ENCODE results near the gene SPATS2L.
A peak's percentile ranks its signal among the peaks of the same experiment; 100 is the strongest.

SPATS2L gene

DNA sequence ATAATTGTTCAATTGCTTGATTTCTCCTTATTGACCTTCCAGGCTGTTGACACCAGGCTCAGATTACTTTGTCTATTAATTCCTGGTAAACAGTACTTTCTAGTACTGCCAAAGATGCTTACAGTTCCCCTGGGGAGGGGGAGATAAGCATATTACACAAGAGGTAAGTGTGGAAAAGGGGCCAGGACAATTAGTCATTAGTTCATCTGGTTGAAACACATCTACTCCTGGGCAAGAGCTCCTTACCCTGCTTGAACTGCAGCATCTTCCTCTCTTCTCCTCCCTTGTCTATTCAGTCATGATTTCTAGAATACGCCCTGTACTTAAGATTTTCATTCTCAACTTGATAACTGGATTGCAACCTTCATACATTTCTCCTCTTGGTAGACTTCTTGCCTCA, 10.4 kb upstream of the SPATS2L start:
- DNase-seq (ENCODE audit: low read depth in 2 of 2), result no peak

DNA sequence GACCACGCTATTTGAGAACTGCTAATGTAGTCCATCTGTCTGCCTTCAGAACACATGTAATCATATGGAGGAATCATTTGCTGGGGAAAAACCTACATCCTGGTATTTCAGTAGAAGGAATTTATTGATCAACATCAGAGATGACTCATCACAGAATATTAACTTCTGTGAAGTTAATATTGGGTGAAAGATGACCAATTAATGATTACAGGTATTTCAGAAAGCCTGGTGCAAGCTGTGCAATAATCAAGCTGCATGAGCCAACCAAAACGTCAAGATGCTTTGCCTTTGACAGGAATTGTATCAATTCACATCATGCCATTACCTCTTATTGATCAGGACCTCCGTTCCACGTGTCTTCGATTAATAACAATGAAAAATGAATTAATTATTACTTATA, 9.4 kb upstream of the SPATS2L start:
- no peak for DNase-seq (ENCODE audit: low read depth in 2 of 2)

DNA sequence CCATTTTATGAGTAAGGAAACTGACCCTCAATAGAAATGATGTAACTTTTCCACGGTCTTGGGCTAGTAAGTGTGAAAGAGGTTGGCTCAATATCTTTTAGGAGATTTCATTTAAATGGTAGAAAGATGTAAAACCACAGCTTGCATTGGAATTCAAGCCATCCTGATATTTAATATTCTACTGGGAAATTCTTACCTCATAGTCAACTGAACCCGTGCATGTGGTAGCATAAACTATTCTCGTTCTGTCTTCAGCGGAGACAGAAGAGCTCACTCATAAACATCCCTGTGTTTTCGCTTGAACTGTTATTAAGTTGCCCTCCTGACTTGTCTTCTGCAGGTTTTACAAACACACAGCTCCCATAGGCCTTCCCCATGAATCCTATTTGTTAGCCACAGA, 8.5 kb upstream of the SPATS2L start:
- no peak for DNase-seq (ENCODE audit: low read depth in 2 of 2)

GRCh38 chr2:200298816-200299215, 7.7 kb upstream of the SPATS2L start:
- no peak for DNase-seq (ENCODE audit: low read depth in 2 of 2)

DNA sequence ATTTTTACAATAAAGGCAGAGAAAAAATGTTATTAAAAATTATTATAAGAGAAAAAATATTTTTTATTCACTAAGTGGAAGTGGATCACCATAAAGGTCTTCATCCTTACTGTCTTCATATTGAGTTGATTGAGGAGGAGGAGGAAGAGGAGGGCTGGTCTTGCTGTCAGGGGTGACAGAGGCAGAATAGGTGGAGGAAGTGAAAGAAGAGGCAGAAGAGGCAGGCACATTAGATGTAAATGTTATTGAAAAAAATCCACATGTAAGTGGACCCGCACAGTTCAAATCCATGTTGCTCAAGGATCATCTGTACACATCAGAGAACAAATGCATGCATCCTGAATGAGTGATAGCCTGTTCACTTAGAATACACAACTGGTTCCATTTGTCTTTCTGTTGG, 6.4 kb upstream of the SPATS2L start:
- DNase-seq (ENCODE audit: low read depth in 2 of 2), result no peak

GRCh38 chr2:200300638-200301314, 5.7 kb upstream of the SPATS2L start:
- DNase-seq (ENCODE audit: low read depth in 2 of 2), result no peak

DNA sequence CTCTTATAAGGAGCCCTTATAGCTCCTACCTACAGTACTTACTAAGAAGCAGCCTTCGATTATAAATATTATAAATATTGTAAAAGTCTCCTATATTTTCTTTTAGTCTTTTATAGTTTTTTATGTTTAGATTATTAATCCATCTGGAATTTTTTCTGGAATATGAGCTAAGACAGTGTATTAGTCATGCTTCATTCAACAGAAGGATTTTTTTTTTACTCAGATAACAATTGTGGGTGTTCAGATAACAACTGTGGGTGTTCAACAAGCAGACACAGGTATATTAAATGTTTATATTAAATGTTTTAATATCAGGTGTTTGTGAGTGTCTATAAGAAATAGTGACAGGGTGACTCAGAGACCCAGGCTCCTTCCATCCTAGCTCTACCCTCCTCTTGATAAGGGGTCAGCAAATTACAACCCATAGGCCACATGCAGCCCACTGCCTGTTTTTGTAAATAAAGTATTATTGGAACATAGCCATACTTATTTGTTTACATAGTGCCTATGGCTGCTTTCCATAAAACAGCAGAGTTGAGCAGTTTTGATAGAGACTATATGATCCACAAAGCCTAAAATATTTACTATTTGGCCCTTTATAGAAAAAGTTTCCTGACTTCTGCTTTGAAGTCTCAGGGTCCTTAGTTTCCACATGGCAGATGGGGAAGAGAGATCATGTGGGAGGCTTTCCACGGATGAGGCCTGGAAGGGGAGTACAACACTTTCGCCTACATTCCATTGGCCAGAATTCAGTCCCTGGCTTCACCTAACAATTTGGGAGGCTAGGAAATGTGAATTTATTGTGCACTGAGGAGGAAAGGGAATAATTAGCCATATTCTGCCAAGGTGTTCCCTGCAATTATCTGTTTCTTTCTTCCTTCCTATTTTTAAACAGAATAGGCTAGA, 4.3 kb upstream of the SPATS2L start:
- no peak for DNase-seq (ENCODE audit: low read depth in 2 of 2)

GRCh38 chr2:200302940-200303727, 3.4 kb upstream of the SPATS2L start:
- no peak for DNase-seq (ENCODE audit: low read depth in 2 of 2)

DNA sequence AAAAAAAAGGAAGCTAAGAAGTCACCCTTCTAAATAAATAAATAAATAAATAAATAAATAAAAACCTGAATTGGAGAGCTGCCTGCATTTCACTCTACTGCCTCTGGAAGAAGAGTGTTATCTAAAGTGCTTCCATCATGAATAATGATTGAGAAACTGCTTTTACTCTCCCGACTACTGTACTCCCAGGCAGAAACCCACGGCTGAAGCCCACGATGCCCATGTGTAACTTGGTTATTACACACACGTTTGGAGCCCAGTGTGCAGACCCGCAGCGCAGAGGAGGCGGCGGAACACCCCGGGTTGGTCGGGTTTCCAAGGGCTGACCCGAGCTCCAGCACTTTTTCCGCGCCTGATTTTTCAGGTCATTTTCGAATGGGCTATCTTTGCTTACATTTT, 697 bp upstream of the SPATS2L start:
- no peak for DNase-seq (ENCODE audit: low read depth in 2 of 2)

- DNase-seq (ENCODE audit: low read depth in 2 of 2), result peak in 1 of 2 donors; percentile 17
Observed at GRCh38 chr2:200306931-200307723, 634 bp downstream of the SPATS2L start.

DNA sequence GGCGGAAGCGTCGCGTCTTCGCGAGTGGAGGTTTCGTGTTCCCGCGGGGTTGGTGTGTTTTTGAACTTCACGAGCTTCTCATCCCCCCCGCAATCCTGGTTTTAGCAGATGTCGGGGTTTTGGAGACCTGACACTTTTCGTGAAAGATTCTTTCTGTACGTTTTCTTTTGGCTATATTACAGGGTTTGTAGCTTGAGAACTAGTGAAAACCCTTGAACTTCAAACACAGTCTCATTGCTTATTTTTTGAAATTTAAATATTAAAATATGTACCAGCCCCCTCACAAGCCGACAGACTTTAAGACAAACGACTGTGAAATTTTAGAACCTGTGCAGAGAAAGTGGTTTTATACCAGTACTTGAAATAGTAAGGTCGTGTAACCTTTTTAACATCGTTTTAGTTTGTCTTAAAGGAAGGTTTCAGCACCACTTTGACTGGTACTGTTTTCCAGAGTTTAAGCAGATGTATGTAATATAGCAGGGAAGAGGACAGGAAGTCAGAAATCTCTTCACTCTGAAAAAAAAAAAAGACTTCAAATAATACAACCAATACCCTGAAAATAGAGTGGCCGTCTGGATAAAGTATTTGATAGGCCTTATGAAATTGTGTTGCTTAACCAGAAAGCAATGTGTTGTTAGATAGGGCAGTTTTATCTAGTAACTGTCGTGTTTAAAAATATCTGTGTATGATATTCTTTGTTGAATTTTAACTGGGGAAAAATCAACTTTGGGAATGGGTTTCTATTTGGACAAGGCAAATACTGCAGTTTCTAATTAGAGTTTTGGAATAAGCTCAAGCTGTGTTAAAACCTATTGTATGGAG, 1.4 kb downstream of the SPATS2L start:
- no peak for DNase-seq (ENCODE audit: low read depth in 2 of 2)

GRCh38 chr2:200308546-200309295, 2.2 kb downstream of the SPATS2L start:
- DNase-seq (ENCODE audit: low read depth in 2 of 2), result no peak

DNA sequence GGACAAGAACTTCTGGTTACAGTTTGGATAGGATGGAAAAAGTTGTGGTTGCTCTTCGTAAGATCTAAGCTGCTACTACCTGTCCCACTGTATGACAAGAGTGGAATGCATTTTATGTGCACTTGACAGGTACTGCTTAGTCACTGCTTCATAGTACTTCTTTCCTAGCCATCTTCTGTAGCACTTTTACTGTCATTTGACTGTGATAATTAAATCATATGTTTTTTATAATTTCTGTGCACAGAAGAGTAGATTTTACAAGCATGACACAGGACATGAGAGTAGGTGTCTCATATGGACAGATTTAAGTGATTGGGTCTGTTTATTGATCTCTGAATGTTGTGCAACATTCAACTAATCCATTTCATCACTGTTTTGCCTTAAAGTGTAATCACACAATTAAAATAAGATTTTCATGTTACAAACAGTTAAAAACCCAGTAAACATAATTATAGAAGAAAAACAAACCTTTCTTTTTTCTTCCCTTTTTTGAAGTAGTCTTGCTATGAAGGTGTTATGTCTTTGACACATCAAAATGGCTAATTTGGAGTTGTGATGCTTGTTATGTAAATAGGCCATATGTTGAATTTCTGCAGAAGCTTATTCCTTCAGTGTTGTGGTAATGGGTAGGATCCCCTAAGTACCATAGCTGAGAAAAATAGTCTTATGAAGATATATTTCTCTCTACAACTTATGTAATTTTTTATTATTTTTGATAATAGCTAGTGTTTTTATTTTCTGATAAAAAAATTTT, 3.0 kb downstream of the SPATS2L start:
- DNase-seq (ENCODE audit: low read depth in 2 of 2), result no peak

DNA sequence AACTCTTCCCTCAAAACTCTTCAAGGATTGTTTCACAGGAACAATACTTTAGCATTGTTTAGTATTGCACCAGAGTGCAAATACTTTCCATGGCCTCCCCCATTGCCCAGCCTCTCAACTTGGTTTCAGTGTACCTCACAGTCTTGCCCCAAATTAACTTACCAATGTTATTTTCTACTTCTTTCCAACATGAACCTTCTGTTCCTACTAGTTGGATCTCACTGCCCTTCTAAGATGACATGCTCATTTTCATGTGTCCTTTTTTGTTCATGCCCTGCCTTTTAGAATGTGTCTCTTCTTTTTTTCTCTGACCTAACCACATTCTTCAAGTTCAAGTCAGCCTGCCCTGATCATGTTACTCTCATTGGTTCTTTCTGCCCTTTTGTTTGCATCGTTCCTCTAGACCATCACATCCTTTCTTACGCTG, 4.1 kb downstream of the SPATS2L start:
- no peak for DNase-seq (ENCODE audit: low read depth in 2 of 2)

DNA sequence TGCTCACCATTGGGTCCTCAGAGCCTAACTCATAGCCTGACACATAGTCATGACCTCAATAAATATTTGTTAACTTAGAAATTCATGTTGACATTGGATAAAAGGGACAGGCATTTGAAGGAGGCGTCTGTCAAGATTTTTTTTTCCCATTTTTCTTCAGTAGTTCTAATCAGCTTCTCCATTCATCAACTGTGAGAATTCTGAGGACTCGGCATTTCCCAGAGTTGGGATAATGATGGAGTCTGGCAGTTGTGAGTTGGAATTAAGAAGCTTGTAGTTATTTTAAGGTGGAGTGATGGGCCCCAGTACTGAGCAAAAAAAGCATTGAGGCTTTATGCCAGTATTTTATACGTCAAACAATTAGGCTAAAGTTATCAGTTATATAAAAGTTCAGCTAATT, 4.6 kb downstream of the SPATS2L start:
- DNase-seq (ENCODE audit: low read depth in 2 of 2), result no peak

GRCh38 chr2:200314976-200315567, 8.6 kb downstream of the SPATS2L start:
- DNase-seq (ENCODE audit: low read depth in 2 of 2), result no peak

DNA sequence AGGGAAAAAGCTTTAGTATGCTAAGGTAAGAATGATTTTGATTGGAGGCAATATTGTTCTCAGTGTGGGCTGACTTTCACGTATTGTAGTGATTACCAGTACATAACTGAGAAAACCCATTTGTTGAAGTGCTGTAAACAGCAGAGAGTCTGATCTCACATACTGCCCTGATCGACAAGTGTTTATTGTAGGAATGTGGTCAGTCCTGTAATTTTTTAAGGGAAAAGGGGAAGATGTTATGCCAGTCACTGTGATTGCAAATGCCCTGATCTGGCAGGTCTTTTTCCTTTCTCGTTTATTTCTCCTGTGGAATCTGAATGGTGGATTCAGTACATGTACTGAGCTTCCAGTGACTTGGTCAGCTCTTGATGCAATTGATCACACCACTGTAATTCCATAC, 11.5 kb downstream of the SPATS2L start:
- DNase-seq (ENCODE audit: low read depth in 2 of 2), result no peak

DNA sequence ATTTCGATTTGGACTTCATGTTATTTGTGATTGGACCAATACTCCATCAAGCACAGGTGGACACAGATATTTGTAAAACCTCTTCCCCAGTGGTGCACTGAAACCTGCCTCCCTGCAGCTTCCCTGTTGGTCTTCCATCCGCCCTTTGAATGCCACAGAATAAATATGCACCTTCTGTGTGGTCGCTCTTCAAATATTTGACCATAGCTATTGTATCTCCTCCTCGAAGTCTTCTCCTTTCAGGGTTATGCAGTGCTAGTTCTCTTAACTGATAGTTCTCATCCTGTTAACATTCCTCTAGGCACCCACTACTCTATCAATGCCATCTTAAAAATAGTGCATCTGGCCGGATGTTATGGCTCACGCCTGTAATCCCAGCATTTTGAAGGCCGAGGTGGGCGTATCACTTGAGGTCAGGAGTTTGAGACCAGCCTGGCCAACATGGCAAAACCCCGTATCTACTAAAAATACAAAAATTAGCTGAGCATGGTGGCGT, 12.5 kb downstream of the SPATS2L start:
- DNase-seq (ENCODE audit: low read depth in 2 of 2), result no peak
